Inferior parietal cortex (tissue), 1 donor: ENCODE data around the gene BRSK2.
"Not testable (repeated sequence)": the region's sequence is repeated elsewhere in the genome, so short reads cannot be mapped to it uniquely, and the experiment has no call there.

ENCODE experiments used
- DNase-seq: peaks from one replicate; pipeline ENCODE4 v3.0.0-alpha.2; 2016; ENCODE audit errors: extremely low spot score

The BRSK2 gene

DNA sequence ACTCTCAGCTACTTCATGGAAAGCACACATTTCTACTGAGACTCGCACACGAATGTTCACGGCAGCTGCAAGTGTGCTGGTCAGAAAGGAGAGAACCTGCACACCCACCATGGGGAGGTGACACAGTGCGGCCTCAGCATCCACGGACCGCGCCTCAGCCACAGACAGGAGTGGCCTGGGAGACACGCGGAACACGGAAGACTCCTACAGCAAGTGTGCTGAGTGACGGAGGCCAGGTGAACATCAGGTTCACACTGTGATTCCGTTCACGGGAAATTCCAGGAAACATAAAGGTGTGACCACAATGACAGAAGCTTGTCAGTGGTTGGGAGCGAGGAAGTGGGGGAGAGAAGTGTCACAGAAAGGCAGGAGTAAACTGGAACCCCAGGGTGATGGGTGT lies 110.2 kb downstream of the BRSK2 start:
- no peak for DNase-seq

- no peak for DNase-seq
Observed at GRCh38 chr11:1500466-1501420, 111.0 kb downstream of the BRSK2 start.

DNA sequence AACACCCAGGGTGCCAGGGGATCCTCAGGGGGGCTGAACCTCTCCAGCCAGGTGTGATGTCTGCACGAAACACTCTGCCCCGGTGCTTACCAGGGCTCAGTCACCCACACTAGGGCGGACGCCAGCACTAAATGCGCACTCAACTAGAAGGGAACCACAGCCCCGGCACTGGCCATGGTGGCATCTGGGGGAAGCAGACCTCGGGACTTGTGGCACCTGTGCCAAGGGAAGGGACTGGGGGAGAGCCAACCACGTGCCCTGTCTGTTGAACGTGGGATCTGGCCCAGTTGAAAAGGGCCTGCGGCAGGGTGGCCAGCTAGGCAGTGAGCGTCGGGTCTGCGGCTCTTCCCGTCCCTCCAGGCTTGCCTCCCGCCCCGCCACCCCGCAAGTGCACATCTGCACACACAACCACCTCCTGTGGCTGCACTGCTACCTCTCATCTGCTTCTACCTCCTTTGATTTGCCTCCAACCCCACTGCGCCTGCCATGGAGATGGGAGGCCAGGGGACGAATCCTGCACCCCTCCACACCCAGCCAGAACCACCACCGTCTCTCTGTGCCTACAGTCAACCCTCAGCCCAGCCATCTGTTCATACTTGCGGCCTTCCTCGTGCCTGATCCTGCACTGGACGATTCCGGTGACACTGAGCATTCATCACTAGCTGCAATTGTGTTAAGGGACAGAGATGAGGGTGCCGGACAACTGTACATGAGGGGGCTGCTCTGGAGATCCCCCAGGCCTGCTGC lies 111.9 kb downstream of the BRSK2 start:
- no peak for DNase-seq

GRCh38 chr11:1502168-1502953 lies 112.6 kb downstream of the BRSK2 start:
- no peak for DNase-seq

DNA sequence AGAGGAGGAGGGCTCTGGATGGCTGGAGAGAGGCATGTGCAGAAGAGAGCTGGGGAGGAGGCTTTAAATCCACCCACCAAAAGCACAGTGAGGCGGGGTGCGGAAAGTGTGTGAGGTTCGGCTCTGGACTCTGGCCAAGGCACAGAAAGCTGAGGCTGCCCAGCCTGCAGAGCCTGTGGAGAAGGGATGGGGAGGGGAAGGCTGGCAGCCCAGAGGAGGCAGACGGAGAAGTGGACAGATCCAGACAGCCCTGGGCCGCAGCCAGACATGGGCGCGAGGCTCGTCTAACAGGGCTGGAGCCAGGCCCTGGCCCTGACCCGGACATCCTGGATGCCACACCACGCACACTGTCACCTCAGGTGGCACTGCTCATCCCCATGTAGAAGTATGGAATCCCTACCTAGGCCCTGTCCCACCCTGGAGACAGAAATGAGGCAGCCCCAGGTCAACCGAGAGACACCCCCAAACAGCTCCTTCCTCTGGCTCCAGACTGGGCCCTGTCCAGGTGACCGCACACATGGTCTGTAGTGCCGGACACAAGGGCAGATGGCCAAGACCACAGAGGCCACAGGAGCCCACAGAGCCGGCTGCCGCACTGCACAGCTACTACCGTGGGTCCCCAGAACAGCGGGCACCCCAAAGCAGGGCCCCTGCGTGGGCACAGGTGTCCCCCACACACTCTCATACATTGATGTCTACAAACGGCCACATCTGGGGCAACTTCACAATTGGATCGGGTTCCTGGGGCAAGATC lies 113.4 kb downstream of the BRSK2 start:
- peak; percentile 42 for DNase-seq

GRCh38 chr11:1503708-1504104 lies 114.0 kb downstream of the BRSK2 start:
- DNase-seq, result no peak

- no peak for DNase-seq
Observed at GRCh38 chr11:1504138-1504537, 114.4 kb downstream of the BRSK2 start.

GRCh38 chr11:1504581-1505290 lies 115.0 kb downstream of the BRSK2 start:
- no peak for DNase-seq

DNA sequence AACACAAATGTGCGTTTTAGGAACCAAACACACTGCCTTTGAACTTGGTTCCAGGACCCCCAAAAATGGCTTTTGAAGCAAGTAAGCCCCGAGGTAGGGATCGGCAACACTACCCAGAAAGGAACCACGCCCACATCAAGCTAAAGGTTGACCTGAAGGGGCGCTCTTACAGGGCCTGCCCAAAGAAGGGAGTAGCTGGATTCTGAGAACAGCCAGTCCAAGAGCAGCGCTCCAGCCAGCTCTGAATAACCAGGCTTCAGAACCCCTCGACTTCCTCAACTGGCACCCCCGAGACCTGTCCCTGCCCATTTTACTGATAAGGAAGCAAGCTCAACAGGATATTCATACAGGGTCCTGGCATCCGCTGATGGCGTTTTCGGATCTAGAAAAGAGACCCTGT lies 115.7 kb downstream of the BRSK2 start:
- no peak for DNase-seq

DNA sequence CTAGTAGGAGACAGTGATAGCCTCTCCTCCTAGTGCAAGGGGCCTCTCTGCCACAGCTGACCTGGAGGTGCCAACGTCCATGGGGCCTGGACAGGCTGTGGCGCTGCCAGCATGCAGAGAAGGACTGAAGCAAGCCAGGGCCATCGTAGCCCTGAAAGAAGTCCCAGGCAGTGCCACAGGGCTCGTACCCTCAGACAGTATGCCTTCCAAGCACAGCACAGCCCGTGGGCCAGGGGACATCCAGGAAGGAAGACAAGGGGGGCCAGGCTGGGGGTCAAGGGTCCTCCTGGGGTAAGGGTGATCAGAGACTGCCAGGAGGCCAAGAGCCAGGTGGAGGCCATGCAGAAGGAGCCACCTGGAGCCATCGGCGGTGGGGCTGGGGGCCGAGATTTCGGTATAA lies 117.2 kb downstream of the BRSK2 start:
- no peak for DNase-seq

DNA sequence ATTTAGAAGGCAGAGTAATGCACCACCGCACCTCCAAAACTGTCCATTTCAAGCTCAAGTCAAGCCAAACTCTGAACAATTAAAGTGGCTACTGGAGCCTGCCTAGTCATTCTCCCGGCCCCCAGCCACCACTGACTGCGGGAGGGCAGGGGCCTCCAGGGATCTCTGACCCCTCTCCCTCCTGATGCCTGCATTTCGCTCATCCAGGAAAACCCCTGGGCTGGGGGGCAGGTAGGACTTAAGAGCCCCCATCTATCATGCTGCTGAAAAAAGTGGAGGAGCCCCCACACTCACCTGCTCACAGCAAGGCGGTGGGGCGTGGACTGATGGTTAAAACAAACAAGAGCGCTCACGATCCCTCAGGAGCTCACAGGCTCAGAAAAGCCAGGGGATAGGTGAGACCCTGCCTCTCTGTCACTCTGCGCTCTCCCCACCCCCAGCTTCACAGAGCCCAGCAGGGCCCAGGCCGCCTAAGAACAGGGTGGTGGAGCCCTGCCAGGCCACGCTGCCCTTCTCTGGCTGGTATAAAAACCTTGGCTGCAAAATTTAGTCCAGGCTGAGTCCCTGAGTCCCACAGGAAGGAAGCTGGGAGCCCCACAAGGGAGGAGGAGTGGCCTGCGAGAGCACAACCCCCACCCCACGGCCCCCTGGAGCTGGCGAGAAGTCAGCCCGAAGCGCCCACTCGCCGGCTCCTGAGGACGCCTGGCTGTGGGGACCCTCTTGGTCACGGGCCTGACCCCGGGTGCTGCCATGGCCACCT lies 117.8 kb downstream of the BRSK2 start:
- no peak for DNase-seq

GRCh38 chr11:1508491-1508891 lies 118.8 kb downstream of the BRSK2 start:
- DNase-seq, result no peak

- DNase-seq, result no peak
Observed at GRCh38 chr11:1508986-1509385, 119.3 kb downstream of the BRSK2 start.

- no peak for DNase-seq
Observed at GRCh38 chr11:1509626-1510255, 120.0 kb downstream of the BRSK2 start.

- not testable (repeated sequence) for DNase-seq
Observed at GRCh38 chr11:1510351-1510750, 120.6 kb downstream of the BRSK2 start.

GRCh38 chr11:1510928-1511327 lies 121.2 kb downstream of the BRSK2 start:
- DNase-seq, result no peak

GRCh38 chr11:1511937-1512496 lies 122.3 kb downstream of the BRSK2 start:
- DNase-seq, result no peak
